CD4-positive, alpha-beta T cell treated with Interferon gamma for 1 hour (primary cell): ENCODE data around the gene PEAK1.
"Not testable (repeated sequence)": the region's sequence is repeated elsewhere in the genome, so short reads cannot be mapped to it uniquely, and the experiment has no call there.

ENCODE experiments used
- DNase-seq: peaks from one replicate; pipeline ENCODE4 v3.0.0-alpha.2; 2020

PEAK1 gene

GRCh38 chr15:77292969-77293558 is 126.8 kb downstream of the PEAK1 start:
- no peak for DNase-seq

DNA sequence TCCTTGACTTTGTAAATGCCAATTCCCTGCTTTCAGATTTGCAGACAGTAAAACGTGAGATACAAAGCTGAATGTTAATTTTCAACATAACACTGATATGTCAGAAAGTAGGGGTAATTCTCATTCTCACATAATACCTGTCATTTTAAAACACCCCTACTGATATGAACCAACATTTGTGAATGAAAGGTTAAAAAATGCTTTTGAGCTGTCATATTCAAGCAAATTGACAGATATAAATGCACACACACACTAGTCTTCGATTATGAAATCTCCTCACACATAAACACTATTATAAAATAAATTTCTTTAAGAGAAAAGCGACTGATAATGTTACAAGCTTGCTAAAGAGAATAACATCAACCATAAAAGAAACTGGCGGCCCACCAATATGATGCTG is 128.8 kb downstream of the PEAK1 start:
- no peak for DNase-seq

GRCh38 chr15:77287385-77287784 is 132.5 kb downstream of the PEAK1 start:
- DNase-seq: no peak

DNA sequence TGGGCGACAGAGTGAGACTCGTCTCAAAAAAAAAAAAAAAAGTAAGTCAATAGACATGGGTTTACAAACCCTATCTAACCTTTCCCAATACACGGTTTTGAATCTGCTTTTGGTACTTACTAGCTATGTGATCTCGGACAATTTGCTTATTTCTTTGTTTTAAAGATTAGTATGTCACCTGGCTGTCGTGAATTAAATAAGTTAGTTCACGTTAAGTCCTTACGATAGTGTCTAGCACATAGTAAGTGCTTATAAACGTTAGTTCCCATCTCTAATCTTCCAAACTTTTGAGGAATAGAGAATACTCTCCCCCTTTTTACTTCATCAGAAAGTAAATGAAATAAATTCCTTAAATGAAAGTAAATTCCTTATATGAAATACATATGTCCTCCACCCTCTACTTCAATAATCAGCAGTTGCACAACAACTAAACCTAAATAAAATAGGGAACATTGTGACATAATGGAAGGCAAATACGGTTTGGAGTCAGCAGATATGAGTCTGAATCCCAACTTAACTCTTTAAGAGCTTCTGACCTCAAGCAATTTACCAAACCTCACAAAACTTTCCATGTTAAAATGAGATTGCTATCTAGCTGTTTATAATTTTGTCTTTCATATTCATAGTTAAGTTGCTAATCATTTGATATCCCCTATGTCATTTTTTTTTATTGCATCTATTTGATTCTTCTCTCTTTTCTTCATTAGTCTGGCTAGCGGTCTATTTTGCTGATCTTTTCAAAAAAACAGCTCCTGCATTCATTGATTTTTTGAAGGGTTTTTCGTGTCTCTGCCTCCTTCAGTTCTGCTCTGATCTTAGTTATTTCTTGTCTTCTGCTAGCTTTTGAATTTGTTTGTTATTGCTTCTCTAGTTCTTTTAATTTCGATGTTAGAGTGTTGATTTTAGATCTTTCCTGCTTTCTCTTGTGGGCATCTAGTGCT is 134.6 kb downstream of the PEAK1 start:
- DNase-seq: no peak

- no peak for DNase-seq
Observed at GRCh38 chr15:77282333-77282732, 137.6 kb downstream of the PEAK1 start.

GRCh38 chr15:77276943-77277342 is 143.0 kb downstream of the PEAK1 start:
- no peak for DNase-seq

- no peak for DNase-seq
Observed at GRCh38 chr15:77276096-77276495, 143.8 kb downstream of the PEAK1 start.

DNA sequence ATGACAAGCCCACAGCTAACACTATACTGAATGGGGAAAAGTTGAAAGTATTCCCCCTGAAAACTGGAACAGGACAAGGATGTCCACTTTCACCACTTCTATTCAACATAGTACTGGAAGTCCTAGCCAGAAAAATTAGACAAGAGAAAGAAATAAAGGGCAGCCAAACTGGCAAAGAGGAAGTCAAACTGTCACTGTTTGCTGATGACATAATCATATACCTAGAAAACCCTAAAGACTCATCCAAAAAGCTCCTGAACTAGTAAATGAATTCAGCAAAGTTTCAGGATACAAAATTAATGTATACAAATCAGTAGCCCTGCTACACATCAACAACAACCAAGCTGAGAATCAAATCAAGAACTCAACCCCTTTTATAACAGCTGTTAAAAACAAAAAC is 146.8 kb downstream of the PEAK1 start:
- not testable (repeated sequence) for DNase-seq

DNA sequence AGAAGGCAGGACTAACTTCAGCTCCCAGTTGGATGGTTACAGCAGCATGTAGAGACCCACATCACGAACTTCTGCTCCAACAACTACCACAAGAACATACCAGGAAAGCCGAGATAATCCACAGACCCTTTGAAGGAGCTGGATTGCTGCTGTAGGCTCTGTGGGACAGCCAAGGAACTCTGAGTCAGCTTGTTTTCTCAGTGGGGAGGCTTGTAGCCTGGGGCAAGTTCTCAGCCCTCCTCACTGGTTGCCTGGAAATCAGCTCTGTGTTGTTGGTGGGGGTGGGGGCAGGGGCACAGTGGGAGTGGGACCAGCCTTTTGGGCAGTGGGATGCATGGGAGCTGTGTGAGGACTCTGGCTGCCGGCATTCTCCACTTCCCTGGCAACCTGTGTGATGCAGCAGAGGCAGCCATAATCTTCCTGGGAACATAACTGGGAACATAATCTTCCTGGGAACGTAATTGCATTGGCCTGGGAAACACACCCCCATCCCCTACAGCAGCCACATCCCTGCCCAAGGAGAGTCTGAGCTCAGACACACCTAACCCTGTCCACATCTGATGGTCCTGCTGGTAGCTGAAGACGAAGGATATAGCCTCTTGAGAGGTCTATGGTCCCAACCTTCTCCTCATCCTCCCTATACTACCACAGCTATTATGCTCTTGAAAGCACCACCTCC is 153.1 kb downstream of the PEAK1 start:
- DNase-seq: no peak

DNA sequence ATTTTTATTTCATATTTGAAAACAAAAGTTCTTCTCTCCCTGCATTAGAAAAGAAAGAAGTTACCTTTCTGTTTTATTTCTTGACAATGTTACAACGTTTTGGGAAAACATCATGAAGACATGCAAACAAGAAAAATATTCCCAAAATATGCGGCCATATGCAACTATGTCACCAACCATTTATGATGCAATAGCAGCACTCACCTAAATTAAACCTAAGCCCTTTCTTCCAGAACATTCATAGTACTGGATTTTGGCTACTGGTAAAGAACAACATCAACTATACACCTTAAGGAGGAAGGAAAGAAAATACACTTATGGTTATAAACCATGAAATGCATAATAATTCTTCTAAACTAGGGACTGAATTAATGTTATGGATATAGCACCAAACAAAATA is 164.5 kb downstream of the PEAK1 start:
- no peak for DNase-seq

GRCh38 chr15:77251662-77252061 is 168.2 kb downstream of the PEAK1 start:
- DNase-seq: no peak

DNA sequence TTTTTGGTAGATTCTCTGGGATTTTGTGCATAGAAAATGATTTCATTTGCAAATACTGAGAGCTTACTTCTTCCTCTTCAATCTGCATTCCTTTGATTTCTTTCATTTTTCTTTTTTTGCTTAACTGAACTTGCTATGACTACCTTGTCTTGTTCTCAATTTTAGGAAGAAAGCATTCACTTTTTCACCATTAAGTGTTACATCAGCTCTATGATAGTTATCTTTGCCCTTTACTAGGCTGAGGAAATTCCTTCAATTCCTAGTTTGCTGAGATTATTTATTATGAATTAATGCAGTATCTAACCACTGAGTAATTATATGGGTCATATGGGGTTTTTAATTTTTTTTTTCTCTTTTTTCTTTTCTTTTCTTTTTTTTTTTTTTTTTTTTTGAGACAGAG is 172.8 kb downstream of the PEAK1 start:
- DNase-seq: no peak

GRCh38 chr15:77243716-77244401 is 176.0 kb downstream of the PEAK1 start:
- DNase-seq: no peak

- DNase-seq: no peak
Observed at GRCh38 chr15:77243135-77243534, 176.8 kb downstream of the PEAK1 start.

DNA sequence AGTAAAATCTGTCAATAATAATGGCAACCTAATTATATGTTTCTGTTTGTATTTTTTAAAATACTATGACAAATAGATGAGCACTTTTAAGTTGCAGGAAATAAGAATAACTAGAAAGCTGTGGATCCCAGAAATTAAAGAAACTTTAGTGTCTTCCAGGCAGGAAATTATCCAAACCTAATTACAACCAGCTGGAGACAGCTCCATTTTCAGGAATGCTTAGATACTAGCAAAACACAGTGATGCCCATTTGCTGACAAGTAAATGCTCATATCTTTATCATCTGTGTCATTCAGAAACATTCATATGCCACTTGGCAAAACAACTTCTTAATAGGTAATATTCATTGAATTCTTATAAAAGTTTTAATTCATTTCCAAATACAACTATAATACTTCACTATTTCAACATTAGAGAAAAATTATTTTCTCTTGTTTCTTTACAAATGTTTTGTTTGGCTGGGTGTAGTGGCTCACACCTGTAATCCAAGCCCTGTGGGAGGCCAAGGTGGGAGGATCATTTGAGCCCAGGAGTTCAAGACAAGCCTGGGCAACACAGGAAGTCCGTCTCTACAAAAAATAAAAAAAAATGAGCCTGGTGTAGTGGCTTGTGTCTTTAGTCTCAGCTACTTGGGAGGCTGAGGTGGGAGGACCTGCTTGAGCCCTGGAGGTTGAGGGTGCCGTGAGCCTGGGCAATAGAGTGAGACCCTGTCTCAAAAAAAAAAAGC is 179.9 kb downstream of the PEAK1 start:
- DNase-seq: no peak

DNA sequence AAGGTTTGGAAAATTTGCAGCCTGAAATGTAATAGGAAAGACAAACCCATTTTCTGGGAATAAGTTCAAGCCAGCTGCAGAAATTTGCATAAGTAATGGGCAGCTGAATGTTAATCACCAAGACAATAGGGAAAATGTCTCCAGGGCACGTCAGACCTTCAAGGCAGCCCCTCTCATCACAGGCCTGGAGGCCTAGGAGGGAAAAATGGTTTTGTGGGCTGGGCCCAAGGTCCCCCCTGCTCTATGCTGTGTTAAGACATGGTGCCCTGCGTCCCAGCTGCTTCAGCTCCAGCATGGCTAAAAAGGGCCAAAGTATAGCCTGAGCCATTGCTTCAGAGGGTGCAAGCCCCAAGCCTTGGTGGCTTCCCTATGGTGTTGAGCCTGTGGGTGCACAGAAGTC is 184.3 kb downstream of the PEAK1 start:
- no peak for DNase-seq

GRCh38 chr15:77228828-77229227 is 191.1 kb downstream of the PEAK1 start:
- DNase-seq: no peak

DNA sequence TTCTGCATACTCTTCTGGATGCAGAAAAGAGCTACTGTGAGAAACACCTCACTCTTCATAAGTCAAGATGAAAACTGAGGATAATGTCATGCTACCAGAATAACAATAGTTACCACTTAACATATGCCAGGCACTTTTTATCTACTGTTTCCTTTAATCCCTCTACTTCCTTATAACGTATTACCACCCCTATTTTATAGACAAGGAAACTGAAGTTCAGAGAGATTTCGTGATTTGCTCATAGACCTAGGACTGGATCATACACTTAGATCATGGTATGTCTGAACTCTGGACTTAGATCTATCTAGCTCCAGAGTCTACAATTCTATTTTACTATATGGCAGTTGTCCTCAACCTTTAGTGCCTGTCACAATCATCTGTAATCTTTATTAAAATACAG is 193.3 kb downstream of the PEAK1 start:
- DNase-seq: no peak

DNA sequence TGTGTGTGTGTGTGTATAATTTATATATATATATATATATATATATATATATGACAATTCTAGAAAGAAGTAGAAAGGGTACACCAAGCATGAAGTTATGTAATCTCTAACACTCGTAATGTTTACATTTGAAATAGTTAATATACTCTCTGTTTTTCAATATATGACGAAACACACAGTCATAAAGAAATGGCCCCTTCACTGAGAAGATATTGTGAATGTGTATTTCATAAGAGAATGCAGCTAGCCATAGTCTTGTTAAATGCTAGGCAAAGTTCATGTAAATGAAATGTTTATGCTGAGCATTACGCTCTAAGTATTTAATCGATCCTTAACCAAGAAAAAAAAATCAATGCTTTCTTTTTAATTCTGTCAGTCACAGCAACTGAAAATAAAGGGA is 194.3 kb downstream of the PEAK1 start:
- no peak for DNase-seq

DNA sequence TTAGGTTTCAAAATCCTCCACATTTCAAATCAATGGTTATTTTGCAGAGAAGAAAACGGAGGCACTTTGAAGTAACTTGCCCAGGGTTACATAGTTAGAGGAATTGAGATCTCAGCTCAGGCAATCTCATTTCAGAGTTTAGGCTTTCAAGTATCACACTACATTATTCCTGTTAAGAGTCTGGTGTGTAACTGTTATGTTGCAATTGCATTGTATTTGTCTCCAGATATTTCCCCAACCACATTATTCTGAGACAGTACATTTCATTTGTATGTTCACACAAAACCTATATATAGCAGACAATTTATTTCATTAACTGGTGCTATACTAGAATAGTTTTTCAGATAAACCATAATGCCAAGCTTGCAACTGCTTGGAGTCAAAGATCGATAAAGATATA is 194.8 kb downstream of the PEAK1 start:
- DNase-seq: no peak

GRCh38 chr15:77224352-77224751 is 195.6 kb downstream of the PEAK1 start:
- DNase-seq: no peak

- DNase-seq: no peak
Observed at GRCh38 chr15:77221708-77222107, 198.2 kb downstream of the PEAK1 start.

GRCh38 chr15:77221174-77221573 is 198.7 kb downstream of the PEAK1 start:
- no peak for DNase-seq
